ENCODE data around the gene RB1.

DNA sequence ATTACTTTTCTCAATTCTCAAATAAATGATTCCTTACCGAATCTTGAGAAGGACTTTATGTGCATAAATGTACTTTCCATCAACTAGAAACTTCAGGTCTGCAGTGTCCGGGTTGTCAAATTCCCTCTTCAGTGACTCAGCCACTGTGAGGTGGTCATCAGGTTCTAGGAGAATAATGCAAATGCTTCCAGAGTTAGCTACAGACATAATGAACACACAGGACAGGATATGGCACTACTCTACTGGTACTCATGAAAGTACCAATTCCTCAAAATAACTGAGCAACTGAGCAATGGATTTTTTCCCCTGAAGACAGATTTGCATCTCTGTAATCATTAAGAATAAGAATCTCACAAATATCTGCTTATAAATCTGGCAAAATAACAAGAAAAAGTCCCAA, 198.2 kb downstream of the RB1 start:
- TF ChIP-seq, protein P1, sequence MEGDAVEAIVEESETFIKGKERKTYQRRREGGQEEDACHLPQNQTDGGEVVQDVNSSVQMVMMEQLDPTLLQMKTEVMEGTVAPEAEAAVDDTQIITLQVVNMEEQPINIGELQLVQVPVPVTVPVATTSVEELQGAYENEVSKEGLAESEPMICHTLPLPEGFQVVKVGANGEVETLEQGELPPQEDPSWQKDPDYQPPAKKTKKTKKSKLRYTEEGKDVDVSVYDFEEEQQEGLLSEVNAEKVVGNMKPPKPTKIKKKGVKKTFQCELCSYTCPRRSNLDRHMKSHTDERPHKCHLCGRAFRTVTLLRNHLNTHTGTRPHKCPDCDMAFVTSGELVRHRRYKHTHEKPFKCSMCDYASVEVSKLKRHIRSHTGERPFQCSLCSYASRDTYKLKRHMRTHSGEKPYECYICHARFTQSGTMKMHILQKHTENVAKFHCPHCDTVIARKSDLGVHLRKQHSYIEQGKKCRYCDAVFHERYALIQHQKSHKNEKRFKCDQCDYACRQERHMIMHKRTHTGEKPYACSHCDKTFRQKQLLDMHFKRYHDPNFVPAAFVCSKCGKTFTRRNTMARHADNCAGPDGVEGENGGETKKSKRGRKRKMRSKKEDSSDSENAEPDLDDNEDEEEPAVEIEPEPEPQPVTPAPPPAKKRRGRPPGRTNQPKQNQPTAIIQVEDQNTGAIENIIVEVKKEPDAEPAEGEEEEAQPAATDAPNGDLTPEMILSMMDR (conservative IDR thresholded peaks at IDR 0.05; ENCODE audit: low read depth in 2 of 2): no peak
- TF ChIP-seq POLR2AphosphoS5 (IDR thresholded peaks at IDR 0.05; ENCODE audit: low read depth) (no peak), EZH2phosphoT487 (IDR thresholded peaks at IDR 0.05; ENCODE audit: unreplicated experiment) (no peak), EZH2 (IDR thresholded peaks at IDR 0.05; ENCODE audit: low read depth, unreplicated experiment) (no peak), CREB1 (CRISPR knock-in tag; IDR thresholded peaks at IDR 0.05; ENCODE audit: low read depth) (no peak), ZNF331 (CRISPR knock-in tag; IDR thresholded peaks at IDR 0.05; ENCODE audit: low read depth) (no peak), STAT1 (IDR thresholded peaks at IDR 0.05; ENCODE audit: unreplicated experiment) (no peak), NANOG (IDR thresholded peaks at IDR 0.05; ENCODE audit: borderline replicate concordance) (no peak), ZNF114 (CRISPR knock-in tag; IDR thresholded peaks at IDR 0.05) (no peak)
- TF ChIP-seq, protein P2, sequence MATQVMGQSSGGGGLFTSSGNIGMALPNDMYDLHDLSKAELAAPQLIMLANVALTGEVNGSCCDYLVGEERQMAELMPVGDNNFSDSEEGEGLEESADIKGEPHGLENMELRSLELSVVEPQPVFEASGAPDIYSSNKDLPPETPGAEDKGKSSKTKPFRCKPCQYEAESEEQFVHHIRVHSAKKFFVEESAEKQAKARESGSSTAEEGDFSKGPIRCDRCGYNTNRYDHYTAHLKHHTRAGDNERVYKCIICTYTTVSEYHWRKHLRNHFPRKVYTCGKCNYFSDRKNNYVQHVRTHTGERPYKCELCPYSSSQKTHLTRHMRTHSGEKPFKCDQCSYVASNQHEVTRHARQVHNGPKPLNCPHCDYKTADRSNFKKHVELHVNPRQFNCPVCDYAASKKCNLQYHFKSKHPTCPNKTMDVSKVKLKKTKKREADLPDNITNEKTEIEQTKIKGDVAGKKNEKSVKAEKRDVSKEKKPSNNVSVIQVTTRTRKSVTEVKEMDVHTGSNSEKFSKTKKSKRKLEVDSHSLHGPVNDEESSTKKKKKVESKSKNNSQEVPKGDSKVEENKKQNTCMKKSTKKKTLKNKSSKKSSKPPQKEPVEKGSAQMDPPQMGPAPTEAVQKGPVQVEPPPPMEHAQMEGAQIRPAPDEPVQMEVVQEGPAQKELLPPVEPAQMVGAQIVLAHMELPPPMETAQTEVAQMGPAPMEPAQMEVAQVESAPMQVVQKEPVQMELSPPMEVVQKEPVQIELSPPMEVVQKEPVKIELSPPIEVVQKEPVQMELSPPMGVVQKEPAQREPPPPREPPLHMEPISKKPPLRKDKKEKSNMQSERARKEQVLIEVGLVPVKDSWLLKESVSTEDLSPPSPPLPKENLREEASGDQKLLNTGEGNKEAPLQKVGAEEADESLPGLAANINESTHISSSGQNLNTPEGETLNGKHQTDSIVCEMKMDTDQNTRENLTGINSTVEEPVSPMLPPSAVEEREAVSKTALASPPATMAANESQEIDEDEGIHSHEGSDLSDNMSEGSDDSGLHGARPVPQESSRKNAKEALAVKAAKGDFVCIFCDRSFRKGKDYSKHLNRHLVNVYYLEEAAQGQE (IDR thresholded peaks at IDR 0.05; ENCODE audit: unreplicated experiment): no peak

Measured in GM23338 (cell line).